WTC11 (cell line): ENCODE results near the gene FBXO21. TPM values are rescaled to one million over a fixed set of nuclear protein-coding genes. Genes with fewer than 3 reads are reported as not detected.
A peak's percentile ranks its signal among the peaks of the same experiment; 100 is the strongest.

Source experiments
- ATAC-seq: fragments of 200-7000 bp; cut with Tn5 transposase; 2 replicates; pipeline ENCODE4 v1.10.0; 2021; ENCODE audit warnings: mild to moderate bottlenecking, moderate library complexity
- CTCF ChIA-PET: fragments of 300-600 bp; sonication (Branson Sonifier 250); formaldehyde crosslinking; loops from one replicate; lab custom pipeline; 2021; ENCODE audit warnings: antibody characterized with exemption; lab: Charles Lee
- POLR2A ChIA-PET: fragments of 350-600 bp; sonication (Branson Sonifier 250); formaldehyde crosslinking; loops from one replicate; lab custom pipeline; 2021; ENCODE audit warnings: antibody characterized with exemption; lab: Charles Lee
- DNase-seq: peaks from one replicate; pipeline ENCODE4 v3.0.0; 2021; ENCODE audit warnings: low spot score
- H3K27ac Mint-ChIP-seq: 2 replicates; pipeline ENCODE4 v1.8.0; 2021; ENCODE audit warnings: mixed read lengths
- H3K27me3 Mint-ChIP-seq: 2 replicates; pipeline ENCODE4 v1.8.0; 2021; ENCODE audit warnings: low read depth, mild to moderate bottlenecking, moderate library complexity, mixed read lengths
- H3K36me3 Mint-ChIP-seq: 2 replicates; pipeline ENCODE4 v1.8.0; 2021; ENCODE audit warnings: mixed read lengths
- H3K4me1 Mint-ChIP-seq: 2 replicates; pipeline ENCODE4 v1.8.0; 2022; ENCODE audit warnings: mixed read lengths
- H3K4me3 Mint-ChIP-seq: 2 replicates; pipeline ENCODE4 v1.8.0; 2021; ENCODE audit warnings: mild to moderate bottlenecking, moderate library complexity, mixed read lengths
- H3K9me3 Mint-ChIP-seq: 2 replicates; pipeline ENCODE4 v1.8.0; 2021; ENCODE audit warnings: mixed read lengths
- AFF4 ChIP-seq: sonication (generic); formaldehyde crosslinking; IDR thresholded peaks from 2 replicates; pipeline ENCODE4 v1.8.1; 2023; ENCODE audit warnings: mild to moderate bottlenecking, missing genetic modification reagents, borderline replicate concordance
- E2F1 ChIP-seq: sonication (generic); formaldehyde crosslinking; IDR thresholded peaks from 2 replicates; pipeline ENCODE4 v1.8.0; 2022; ENCODE audit warnings: mild to moderate bottlenecking, missing genetic modification reagents
- E2F4 ChIP-seq: sonication (generic); formaldehyde crosslinking; IDR thresholded peaks from 2 replicates; pipeline ENCODE4 v1.8.1; 2022; ENCODE audit warnings: low read depth, mild to moderate bottlenecking, moderate library complexity, missing genetic modification reagents, borderline replicate concordance
- ELF4 ChIP-seq: sonication (generic); formaldehyde crosslinking; IDR thresholded peaks from 2 replicates; pipeline ENCODE4 v1.8.1; 2022; ENCODE audit warnings: low read depth, mild to moderate bottlenecking, moderate library complexity, missing genetic modification reagents
- EMX1 ChIP-seq: fragments of 250-450 bp; sonication (Bioruptor Pico); IDR thresholded peaks from 2 replicates; pipeline ENCODE4 v1.8.0; 2021; ENCODE audit warnings: mild to moderate bottlenecking
- FOXP1 ChIP-seq: sonication (generic); formaldehyde crosslinking; IDR thresholded peaks from 2 replicates; pipeline ENCODE4 v1.8.0; 2022; ENCODE audit warnings: missing genetic modification reagents, mild to moderate bottlenecking, moderate library complexity, borderline replicate concordance
- GRHL2 ChIP-seq: fragments of 250-450 bp; sonication (Bioruptor Pico); IDR thresholded peaks from 2 replicates; pipeline ENCODE4 v1.8.0; 2022; ENCODE audit warnings: mild to moderate bottlenecking, moderate library complexity; ENCODE audit not compliant: insufficient replicate concordance, severe bottlenecking
- GTF2I ChIP-seq: fragments of 250-450 bp; sonication (Bioruptor Pico); conservative IDR thresholded peaks from 2 replicates; pipeline ENCODE4 v1.4.0; 2021; ENCODE audit warnings: mild to moderate bottlenecking
- JAZF1 ChIP-seq: fragments of 250-450 bp; sonication (Bioruptor Pico); IDR thresholded peaks from 2 replicates; pipeline ENCODE4 v1.9.0; 2021; ENCODE audit warnings: moderate library complexity, mild to moderate bottlenecking, inconsistent platforms
- MLX ChIP-seq: sonication (generic); formaldehyde crosslinking; IDR thresholded peaks from 2 replicates; pipeline ENCODE4 v1.8.1; 2023; ENCODE audit warnings: mild to moderate bottlenecking, missing genetic modification reagents, moderate library complexity
- NFE2L1 ChIP-seq: sonication (generic); formaldehyde crosslinking; IDR thresholded peaks from 2 replicates; pipeline ENCODE4 v1.8.1; 2023; ENCODE audit warnings: missing genetic modification reagents
- PREB ChIP-seq: sonication (generic); formaldehyde crosslinking; IDR thresholded peaks from 2 replicates; pipeline ENCODE4 v1.8.1; 2022; ENCODE audit warnings: mild to moderate bottlenecking, missing genetic modification reagents, moderate library complexity, borderline replicate concordance
- RELA ChIP-seq: sonication (generic); formaldehyde crosslinking; IDR thresholded peaks from 2 replicates; pipeline ENCODE4 v1.8.1; 2022; ENCODE audit warnings: missing genetic modification reagents, mild to moderate bottlenecking, borderline replicate concordance
- TCF7 ChIP-seq: sonication (generic); formaldehyde crosslinking; IDR thresholded peaks from 2 replicates; pipeline ENCODE4 v1.8.0; 2022; ENCODE audit warnings: mild to moderate bottlenecking, low read depth, missing genetic modification reagents, moderate library complexity
- ZNF232 ChIP-seq: sonication (generic); formaldehyde crosslinking; IDR thresholded peaks from 2 replicates; pipeline ENCODE4 v1.8.0; 2022; ENCODE audit warnings: mild to moderate bottlenecking, missing genetic modification reagents
- ZNF396 ChIP-seq: fragments of 250-450 bp; sonication (Bioruptor Pico); IDR thresholded peaks from 2 replicates; pipeline ENCODE4 v1.8.0; 2021; ENCODE audit warnings: mild to moderate bottlenecking, moderate library complexity, borderline replicate concordance
- total RNA-seq: library from RNA; stranded (reverse); gene quantifications from 3 replicates; pipeline ENCODE4 v1.2.3, GENCODE V29; 2021
- TF ChIP-seq, protein P1 (sequence below): sonication (generic); formaldehyde crosslinking; IDR thresholded peaks from 2 replicates; pipeline ENCODE4 v1.8.1; 2023; ENCODE audit warnings: mild to moderate bottlenecking, moderate library complexity, missing genetic modification reagents
- TF ChIP-seq, protein P2 (sequence below): sonication (generic); formaldehyde crosslinking; IDR thresholded peaks from 2 replicates; pipeline ENCODE4 v1.8.0; 2022; ENCODE audit warnings: mild to moderate bottlenecking, missing genetic modification reagents

FBXO21 gene
- total RNA-seq, 1 experiment from 2014 or later: 60.3 TPM

DNA sequence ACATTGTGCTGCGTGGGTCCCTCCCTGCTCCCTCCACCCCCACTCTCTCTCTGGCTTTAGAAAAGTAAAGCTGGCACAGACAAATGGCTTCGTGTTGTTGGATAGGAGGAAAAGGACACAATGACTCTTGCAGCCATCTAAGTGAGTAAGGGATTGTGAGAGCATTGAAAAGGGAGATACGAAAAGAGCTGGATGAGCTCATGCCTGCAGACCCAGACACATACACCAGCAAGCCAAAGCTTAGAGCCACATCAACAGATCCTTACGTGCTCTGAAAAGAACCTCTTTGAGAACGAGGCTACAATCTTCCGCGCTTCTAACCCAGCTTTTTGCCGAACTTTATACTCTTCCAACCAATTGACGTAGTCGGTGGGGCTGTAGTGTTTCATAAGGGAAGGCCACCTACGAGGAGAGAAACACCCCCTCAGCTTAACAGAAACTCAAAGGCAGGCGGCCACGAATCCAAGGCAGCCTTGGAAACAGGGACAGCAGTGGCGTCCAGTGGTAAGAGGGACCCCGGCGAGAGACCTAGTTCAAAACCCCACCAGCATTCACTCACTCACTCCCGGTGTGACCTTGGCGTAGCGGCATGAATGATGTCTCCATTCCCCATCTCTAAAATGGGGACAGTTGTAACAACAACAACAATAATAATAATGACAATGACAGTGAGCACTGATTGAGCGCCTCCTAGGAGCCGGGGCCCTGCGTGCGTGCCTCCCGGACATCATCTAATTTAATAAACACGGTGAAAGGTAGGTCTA is 1.1 kb downstream of the FBXO21 start (continued):
- TF ChIP-seq, protein P1, sequence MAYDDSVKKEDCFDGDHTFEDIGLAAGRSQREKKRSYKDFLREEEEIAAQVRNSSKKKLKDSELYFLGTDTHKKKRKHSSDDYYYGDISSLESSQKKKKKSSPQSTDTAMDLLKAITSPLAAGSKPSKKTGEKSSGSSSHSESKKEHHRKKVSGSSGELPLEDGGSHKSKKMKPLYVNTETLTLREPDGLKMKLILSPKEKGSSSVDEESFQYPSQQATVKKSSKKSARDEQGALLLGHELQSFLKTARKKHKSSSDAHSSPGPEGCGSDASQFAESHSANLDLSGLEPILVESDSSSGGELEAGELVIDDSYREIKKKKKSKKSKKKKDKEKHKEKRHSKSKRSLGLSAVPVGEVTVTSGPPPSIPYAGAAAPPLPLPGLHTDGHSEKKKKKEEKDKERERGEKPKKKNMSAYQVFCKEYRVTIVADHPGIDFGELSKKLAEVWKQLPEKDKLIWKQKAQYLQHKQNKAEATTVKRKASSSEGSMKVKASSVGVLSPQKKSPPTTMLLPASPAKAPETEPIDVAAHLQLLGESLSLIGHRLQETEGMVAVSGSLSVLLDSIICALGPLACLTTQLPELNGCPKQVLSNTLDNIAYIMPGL: no peak

DNA sequence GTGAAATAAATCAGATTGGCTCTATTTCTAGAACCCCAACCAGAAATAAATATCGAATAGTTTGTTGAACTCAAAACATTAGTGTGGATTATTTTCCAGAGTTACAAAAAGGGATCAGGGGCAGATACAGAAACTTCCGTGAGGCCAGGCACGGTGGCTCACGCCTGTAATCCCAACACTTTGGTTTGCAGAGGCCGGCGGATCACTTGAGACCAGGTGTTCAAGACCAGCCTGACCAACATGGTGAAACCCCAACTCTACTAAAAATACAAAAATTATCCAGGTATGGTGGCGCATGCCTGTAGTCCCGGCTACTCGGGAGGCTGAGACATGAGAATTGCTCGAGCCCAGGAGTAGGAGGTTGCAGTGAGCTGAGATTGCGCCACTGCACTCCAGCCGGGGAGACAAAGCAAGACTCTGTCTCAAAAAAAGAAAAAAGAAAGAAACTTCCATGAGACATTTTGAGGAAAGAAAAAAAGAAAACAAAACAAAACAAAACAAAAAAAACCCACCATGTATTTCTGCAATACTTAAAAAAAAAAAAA is 2.1 kb downstream of the FBXO21 start:
- peaks cover 22% of the 10 kb centered on the region for H3K4me1 Mint-ChIP-seq
- TF ChIP-seq, protein P2, sequence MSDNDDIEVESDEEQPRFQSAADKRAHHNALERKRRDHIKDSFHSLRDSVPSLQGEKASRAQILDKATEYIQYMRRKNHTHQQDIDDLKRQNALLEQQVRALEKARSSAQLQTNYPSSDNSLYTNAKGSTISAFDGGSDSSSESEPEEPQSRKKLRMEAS: no peak
- TF ChIP-seq NFE2L1 (CRISPR knock-in tag) (no peak), JAZF1 (no peak), TCF7 (CRISPR knock-in tag) (no peak), E2F4 (CRISPR knock-in tag) (no peak), RELA (no peak), MLX (CRISPR knock-in tag) (no peak), AFF4 (CRISPR knock-in tag) (no peak), ZNF396 (CRISPR knock-in tag) (no peak), EMX1 (CRISPR knock-in tag) (no peak), E2F1 (CRISPR knock-in tag) (no peak), GTF2I (no peak), PREB (CRISPR knock-in tag) (no peak), ELF4 (no peak), ZNF232 (CRISPR knock-in tag) (no peak), FOXP1 (no peak), GRHL2 (CRISPR knock-in tag) (no peak)
- H3K27me3 Mint-ChIP-seq: peaks cover 8% of the 10 kb centered on the region; the same call in 1 of the 2 replicates
- ATAC-seq: no peak
- CTCF ChIA-PET: no interaction called here
- peaks cover 35% of the 10 kb centered on the region for H3K36me3 Mint-ChIP-seq
- no peak for DNase-seq
- POLR2A ChIA-PET: no interaction called here
- H3K4me3 Mint-ChIP-seq: peak overlapping the region; percentile 90
- no peak overlapping the region for H3K27ac Mint-ChIP-seq
- no peaks in the 10 kb centered on the region for H3K9me3 Mint-ChIP-seq
